Mucosa of descending colon (tissue), 3 donors: ENCODE data around the gene APLP1. TPM values are rescaled to one million over a fixed set of nuclear protein-coding genes. Genes with fewer than 3 reads are reported as not detected.

Experiments
- ATAC-seq: fragments of 200-7000 bp; cut with Tn5 transposase; one replicate; pipeline ENCODE4 v1.9.1; 2020; ENCODE audit warnings: mild to moderate bottlenecking, moderate library complexity
- DNase-seq, 3 donors: peaks; one replicate each; pipeline ENCODE4 v3.0.0-alpha.2; 2020
- H3K36me3 ChIP-seq: fragments of 200-600 bp; one replicate; pipeline ENCODE4 v1.8.0; 2021; ENCODE audit warnings: low read depth, mild to moderate bottlenecking
- H3K4me1 ChIP-seq: fragments of 200-600 bp; one replicate; pipeline ENCODE4 v1.8.0; 2021; ENCODE audit warnings: low read depth, mild to moderate bottlenecking
- H3K4me3 ChIP-seq: fragments of 200-600 bp; one replicate; pipeline ENCODE4 v1.8.0; 2021; ENCODE audit warnings: mild to moderate bottlenecking
- H3K9me3 ChIP-seq: fragments of 200-600 bp; one replicate; pipeline ENCODE4 v1.8.0; 2021; ENCODE audit warnings: mild to moderate bottlenecking
- intact Hi-C, 2 donors: fragments of 100-400 bp; cut with DNase I in 1 of 2; cut with micrococcal nuclease in 1 of 2; formaldehyde crosslinking; loops; one replicate each; pipeline versions ENCODE4 v1.11.0 to v1.11.1; 2022; cut with DNase I, micrococcal nuclease
- total RNA-seq, 3 donors: library from RNA; stranded (reverse); fragmentation: NEBNext Ultra II Directional in 2 of 3; extraction: Animal tissue kit (Norgen Biotek cat#: 25700) in 2 of 3; gene quantifications; one replicate each; pipeline versions ENCODE4 v1.2.1 to v1.2.4, GENCODE V29; 2021 to 2023
- TF ChIP-seq, protein P1 (sequence below): fragments of 200-600 bp; IDR thresholded peaks from one replicate; pipeline ENCODE4 v1.8.0; 2022; ENCODE audit warnings: antibody characterized with exemption, mild to moderate bottlenecking
- donor health status: DM: no; HTN: no; CAD: no; lungs with moderate emphysema.
- donor health status: DM: no; HTN: no; CAD: no.
- donor health status: DM: no; HTN: yes; CAD: no.

Gene APLP1
- total RNA-seq, 3 donors from 2014 or later: 1.6 to 13.2 (median 1.9) TPM

DNA sequence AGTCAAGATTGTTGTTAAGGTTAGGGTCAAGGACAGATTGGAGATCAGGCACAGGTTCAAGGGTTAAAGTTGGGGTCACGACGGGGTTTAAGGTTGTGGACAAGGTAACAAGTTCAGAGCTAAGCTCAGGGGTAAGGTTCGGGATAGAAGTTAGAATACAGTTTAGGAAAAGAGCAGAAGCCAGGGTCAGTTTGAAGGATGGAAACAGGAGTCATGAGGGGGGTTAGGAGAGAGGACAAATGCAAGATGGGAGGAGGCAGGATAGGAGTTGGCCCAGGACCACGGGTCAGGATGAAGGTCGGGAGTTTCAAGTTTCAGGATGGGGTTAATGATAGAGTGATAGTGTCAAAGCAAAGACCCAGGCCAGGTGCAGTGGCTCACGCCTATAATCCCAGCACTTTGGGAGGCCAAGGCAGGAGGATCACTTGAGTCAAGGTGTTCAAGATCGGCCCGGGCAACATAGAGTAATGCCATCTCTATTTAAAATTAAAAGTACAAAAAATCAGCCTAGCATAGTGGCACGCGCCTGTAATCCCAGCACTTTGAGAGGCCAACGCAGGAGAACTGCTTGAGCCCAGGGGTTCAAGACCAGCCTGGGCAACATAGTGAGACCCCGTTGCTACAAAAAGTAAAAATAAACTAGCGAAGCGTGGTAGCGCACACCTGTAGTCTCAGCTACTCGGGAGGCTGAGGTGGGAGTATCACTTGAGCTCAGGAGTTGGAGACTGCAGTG is 23.7 kb upstream of the APLP1 start:
- Histone ChIP-seq H3K9me3 (no peaks in the 10 kb centered on the region), H3K4me3 (no peak overlapping the region), H3K4me1 (peaks cover 14% of the 10 kb centered on the region), H3K36me3 (no peaks in the 10 kb centered on the region)
- ATAC-seq (no peak), DNase-seq (no peak)
- TF ChIP-seq, protein P1, sequence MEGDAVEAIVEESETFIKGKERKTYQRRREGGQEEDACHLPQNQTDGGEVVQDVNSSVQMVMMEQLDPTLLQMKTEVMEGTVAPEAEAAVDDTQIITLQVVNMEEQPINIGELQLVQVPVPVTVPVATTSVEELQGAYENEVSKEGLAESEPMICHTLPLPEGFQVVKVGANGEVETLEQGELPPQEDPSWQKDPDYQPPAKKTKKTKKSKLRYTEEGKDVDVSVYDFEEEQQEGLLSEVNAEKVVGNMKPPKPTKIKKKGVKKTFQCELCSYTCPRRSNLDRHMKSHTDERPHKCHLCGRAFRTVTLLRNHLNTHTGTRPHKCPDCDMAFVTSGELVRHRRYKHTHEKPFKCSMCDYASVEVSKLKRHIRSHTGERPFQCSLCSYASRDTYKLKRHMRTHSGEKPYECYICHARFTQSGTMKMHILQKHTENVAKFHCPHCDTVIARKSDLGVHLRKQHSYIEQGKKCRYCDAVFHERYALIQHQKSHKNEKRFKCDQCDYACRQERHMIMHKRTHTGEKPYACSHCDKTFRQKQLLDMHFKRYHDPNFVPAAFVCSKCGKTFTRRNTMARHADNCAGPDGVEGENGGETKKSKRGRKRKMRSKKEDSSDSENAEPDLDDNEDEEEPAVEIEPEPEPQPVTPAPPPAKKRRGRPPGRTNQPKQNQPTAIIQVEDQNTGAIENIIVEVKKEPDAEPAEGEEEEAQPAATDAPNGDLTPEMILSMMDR: no peak
- intact Hi-C loops: no loop called here

DNA sequence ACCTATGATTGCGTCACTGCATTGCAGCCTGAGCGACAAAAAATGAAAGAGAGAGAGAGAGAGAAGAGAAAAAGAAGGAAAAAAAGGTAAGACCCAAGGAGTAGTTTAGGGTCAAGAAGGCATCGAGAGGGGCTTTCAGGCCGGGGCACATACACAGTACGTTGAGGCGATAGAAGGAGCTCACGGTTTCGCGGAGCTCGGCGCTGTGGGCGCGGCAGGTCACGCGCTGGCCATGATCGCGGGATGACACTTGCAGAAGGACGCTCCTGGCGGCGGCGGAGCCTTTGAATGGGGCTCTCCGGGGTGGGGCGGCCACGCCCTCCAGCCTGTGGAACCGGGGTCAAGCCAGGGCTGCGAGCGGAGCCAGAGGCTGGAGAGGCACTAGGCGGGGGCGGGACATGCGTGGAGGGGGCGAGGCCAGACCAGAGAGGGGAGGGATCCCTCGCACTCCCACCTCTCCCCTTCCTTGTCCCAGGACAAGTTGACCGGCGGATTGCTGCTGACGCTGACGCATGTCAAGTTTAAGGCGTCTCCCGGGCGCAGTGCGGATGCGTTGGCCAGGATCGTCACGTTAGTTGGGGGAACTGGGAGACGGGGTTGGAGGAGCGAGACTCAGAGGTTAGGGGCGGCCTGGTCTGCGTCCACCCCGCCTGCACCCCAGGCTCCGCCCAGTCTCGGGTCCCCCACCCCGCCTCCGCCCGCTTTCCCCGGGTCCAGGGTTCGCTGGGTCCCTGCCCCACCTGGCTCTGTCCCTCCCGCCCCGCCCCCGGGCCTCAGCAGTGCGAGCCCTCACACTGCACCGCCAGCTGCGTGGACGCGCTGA is 22.9 kb upstream of the APLP1 start:
- H3K9me3 ChIP-seq: no peaks in the 10 kb centered on the region
- intact Hi-C loops: no loop called here
- H3K4me3 ChIP-seq: no peak overlapping the region
- H3K36me3 ChIP-seq: no peaks in the 10 kb centered on the region
- ATAC-seq (peak; percentile 69), DNase-seq (peak; percentile 54 to 72 (median 64))
- TF ChIP-seq, protein P1: no peak
- H3K4me1 ChIP-seq: peaks cover 14% of the 10 kb centered on the region

DNA sequence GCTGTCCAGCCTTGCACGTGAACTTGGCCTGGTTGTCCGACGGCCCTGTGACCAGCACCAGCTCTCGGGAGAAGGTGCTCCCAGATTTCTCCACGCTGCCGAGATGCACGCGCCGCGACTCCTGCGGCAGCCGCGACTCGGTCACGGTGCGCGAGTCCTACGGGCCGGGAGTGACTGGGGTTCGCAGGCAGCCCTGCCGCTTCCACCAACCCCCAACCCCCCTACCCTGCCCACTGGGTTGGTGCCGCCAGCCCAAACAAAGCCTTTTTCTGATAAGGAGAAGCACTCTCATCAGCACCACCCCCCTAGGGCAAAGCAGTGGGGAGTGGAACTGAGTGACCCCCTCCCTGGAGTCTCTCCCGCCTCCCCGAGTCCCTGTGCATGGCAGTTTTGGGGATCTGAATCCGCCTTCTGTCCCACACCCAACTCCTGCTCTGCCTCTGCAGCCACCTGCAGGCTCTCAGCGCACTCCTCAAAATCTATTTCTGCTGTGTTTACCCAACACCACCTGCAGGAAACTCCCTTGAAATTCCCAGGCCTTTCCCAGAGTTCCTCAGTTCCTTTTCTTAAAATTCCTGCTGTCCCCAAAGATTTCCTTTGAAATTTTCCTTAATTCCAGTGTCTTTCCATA is 22.2 kb upstream of the APLP1 start:
- ATAC-seq: peak; percentile 67
- intact Hi-C loops: no loop called here
- Histone ChIP-seq H3K36me3 (no peaks in the 10 kb centered on the region), H3K4me1 (peaks cover 14% of the 10 kb centered on the region), H3K9me3 (no peaks in the 10 kb centered on the region), H3K4me3 (no peak overlapping the region)
- DNase-seq: peak in 1 of 3 donors; percentile 19
- TF ChIP-seq, protein P1: no peak

DNA sequence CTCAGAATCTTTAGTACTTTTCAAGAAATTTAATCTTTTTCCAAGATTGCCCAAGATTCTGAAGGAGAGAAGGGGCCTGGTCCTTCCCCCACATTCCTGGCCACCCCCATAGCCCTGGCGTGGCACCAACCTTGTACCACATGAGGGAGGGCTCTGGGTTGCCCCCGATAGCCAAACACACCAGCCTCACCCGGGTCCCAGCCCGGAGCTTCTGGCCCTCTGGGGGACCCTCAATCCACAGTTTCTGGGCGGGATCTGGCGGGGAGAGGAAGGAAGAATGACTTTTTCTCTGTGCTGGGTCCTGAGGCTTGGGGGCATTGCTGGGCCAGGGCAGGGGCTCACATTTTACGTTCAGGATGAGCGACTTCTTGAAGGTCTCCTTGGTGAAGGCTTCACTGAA is 20.5 kb upstream of the APLP1 start:
- no peaks in the 10 kb centered on the region for H3K36me3 ChIP-seq
- TF ChIP-seq, protein P1: no peak
- DNase-seq (no peak), ATAC-seq (no peak)
- no peak overlapping the region for H3K4me3 ChIP-seq
- intact Hi-C loops: no loop called here
- no peaks in the 10 kb centered on the region for H3K9me3 ChIP-seq
- H3K4me1 ChIP-seq: peaks cover 14% of the 10 kb centered on the region

DNA sequence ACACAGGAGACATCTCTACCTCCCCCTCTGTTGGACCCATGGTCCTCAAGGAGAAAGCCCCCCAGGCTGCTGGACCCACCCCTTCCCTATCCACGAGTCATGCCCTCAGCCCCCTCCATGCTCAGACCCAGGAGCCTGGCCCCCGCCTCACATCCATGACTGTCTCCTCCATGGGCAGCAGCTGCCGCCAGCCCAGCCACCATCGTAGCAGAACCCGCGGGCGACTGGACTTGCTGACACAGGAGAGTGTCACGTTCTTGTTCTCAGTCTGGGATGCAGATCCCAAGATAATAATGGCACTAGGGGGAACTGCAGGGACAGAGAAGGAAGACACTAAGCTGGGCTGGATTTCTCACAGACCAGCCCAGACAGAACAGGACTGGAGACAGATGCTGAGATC is 19.9 kb upstream of the APLP1 start:
- H3K36me3 ChIP-seq: no peaks in the 10 kb centered on the region
- no peaks in the 10 kb centered on the region for H3K9me3 ChIP-seq
- DNase-seq (no peak), ATAC-seq (no peak)
- H3K4me3 ChIP-seq: no peak overlapping the region
- TF ChIP-seq, protein P1: no peak
- intact Hi-C loops: no loop called here
- peaks cover 14% of the 10 kb centered on the region for H3K4me1 ChIP-seq
